HG02588 (cell line): Measurements from ENCODE around the gene CACTIN.
A peak's percentile ranks its signal among the peaks of the same experiment; 100 is the strongest.
"Not testable (repeated sequence)": the region's sequence is repeated elsewhere in the genome, so short reads cannot be mapped to it uniquely, and the experiment has no call there.

Experiments used
- ATAC-seq: cut with Tn5 transposase; IDR thresholded peaks from one replicate; pipeline ENCODE4 v1.9.1; 2021; ENCODE audit warnings: mild to moderate bottlenecking, moderate library complexity; ENCODE audit not compliant: unreplicated experiment

CACTIN gene

DNA sequence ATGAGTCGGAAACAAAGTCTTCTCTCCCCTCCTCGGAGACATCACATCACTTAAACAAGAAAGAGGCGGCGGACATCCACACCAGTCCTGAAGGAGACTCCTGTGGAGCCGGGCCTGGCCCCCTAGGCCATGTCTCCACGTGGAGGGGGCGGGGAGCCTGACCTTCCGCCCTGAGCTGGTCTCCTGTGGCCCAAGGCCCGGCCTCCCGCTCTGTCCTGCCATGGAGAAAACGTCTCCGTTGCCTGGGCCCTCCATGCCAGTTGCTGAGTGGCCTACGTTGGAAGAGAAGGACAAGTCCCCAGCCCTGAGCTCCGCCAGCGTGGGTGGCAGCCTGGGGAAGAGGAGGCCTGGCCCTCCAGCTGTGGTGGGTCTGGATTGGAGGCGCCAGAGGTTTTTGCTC lies 5.5 kb upstream of the CACTIN start:
- ATAC-seq: no peak

GRCh38 chr19:3631053-3631861 lies 4.7 kb upstream of the CACTIN start:
- ATAC-seq: no peak

DNA sequence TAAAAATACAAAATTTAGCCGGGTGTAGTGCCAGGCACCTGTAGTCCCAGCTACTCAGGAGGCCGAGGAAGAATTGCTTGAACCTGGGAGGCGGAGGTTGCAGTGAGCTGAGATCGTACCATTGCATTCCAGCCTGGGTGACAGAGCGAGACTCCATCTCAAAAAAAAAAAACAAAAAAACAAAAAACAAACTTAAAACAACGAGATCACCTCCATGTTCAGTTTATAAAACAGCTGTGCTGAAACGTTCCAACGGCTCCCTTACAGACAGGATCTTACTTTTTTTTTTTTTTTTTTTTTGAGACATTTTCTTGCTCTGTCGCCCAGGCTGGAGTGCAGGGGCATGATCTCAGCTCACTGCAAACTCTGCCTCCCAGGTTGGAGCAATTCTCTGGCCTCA lies 2.2 kb upstream of the CACTIN start:
- not testable (repeated sequence) for ATAC-seq

DNA sequence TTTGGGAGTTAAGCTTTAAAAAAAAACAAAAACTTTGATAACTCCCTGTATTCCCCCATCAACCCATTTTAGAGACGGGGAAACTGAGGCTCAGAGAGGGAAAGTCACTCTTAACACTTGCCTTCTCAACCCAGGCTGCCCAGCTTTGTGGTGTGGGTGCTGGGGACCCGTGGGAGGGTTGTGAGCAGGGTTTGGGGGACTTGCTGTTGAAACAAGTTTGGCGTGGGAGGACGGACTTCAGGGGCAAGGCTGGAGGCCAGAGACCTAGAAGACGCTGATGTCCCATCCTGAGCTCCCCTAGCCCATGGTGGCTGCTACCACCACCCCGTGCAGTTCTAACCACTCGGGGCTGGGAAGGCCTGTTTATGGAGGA lies 747 bp upstream of the CACTIN start:
- no peak for ATAC-seq

GRCh38 chr19:3625996-3626472 lies 556 bp downstream of the CACTIN start:
- peak; percentile 1 for ATAC-seq

DNA sequence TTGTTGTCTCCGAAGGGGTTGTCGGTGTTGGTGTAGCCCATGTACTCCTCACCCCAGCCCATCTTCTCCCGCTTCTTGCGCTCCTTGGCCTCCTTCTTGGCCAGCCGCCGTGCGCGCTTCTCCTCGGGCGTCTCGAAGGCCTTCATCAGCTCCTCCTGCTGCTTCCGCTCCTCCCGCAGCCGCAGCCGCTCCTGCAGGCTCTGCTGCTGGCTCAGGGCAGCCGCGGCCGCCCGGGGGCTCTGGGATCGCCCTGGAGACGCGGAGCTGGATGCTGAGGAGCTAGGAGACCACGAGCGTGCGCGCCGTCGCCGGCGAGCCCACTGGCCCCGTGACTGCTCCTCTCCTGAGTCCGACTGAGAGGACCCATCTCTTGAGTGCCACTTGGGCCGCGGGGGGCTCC lies 2.9 kb downstream of the CACTIN start:
- no peak for ATAC-seq

GRCh38 chr19:3622224-3622623 lies 4.4 kb downstream of the CACTIN start:
- no peak for ATAC-seq

GRCh38 chr19:3621689-3622088 lies 4.9 kb downstream of the CACTIN start:
- no peak for ATAC-seq

- no peak for ATAC-seq
Observed at GRCh38 chr19:3620817-3621547, 5.6 kb downstream of the CACTIN start.

DNA sequence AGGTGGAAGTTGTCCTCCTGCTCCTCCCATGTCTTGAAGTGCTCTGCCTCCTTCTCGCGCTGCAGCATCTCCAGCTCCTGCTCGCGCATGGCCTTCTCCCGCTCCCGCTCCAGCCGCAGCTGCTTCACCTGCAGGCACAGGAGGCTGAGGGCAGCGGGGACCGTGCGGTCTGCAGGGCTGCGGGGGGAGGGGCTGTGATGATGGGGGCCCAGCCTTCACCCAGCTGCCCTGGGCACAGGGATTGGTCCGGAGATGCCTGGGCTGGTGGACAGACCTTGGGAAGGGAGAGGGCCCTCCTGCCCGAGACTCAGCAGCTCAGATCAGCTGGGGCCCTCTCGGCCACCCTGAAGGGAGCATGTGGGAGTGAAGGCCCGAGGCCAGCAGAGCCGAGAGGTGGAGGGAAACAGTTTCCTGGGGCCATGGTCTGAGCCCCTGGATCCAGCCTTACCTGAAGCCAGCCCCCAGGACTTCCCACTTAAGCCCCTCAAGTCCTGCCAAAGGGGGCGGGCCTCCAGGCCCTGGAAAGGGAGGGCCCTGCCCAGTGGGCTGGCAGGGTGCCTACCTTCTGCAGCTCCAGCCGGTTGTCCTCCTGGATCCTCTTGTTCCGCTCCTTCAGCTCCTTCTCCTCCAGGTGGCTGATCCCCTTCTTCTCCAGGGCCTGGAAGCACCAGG lies 6.3 kb downstream of the CACTIN start:
- no peak for ATAC-seq

DNA sequence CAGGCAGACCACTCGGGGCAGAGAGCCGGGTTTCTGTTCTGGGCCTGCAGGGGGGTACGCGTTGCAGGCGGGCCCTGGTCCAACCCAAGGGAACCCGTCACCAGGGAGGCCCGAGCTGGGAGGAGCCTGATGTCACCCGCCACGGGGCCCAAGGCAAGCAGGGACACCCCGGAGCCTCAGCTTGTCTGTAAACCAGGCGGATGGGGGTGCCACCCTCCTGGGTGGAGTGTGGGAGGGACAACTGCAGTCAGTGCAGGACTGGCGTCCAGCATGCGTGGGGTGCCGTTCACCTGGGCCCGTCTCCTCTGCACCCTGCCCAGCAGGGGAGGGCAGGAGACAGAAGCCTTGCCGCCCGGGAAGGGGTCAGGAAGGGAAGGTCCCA lies 7.0 kb downstream of the CACTIN start:
- ATAC-seq: no peak

- ATAC-seq: no peak
Observed at GRCh38 chr19:3618811-3619630, 7.6 kb downstream of the CACTIN start.

DNA sequence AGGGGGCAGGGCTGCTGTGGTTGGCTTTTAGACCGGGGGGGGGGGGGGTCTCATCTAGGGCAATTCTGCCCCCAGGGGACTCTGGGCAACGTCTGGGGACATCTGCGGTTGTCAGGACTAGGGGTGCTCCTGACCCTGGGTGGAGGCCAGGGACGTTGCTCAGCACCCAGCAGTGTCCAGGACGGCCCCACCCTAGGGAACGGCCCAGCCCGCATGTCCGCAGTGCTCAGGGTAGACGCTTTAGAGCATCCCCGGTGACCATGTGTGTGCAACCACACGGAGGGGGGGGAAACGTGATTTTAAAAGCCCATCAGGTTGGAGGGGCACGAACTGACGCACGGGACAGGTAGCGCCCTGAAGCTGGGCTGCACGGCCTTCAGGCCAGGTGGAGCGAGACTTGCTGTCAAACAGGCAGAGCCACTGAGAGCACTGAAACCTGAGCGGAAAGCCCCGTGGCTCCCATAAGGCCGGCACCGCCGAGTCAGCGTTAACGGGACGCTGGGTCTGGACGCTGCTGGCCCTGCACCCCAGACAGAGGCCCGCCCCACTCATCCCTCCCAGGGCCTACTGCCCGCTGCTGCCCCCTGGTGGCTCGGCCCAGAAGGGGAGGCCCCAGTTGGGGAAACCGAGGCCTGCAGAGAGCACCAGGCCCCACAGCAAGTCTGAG lies 8.3 kb downstream of the CACTIN start:
- ATAC-seq: no peak

- no peak for ATAC-seq
Observed at GRCh38 chr19:3617463-3617862, 9.1 kb downstream of the CACTIN start.

- ATAC-seq: no peak
Observed at GRCh38 chr19:3615524-3616135, 11.0 kb downstream of the CACTIN start.

GRCh38 chr19:3614858-3615505 lies 11.6 kb downstream of the CACTIN start:
- no peak for ATAC-seq

GRCh38 chr19:3613818-3614661 lies 12.6 kb downstream of the CACTIN start:
- no peak for ATAC-seq

GRCh38 chr19:3612901-3613741 lies 13.5 kb downstream of the CACTIN start:
- no peak for ATAC-seq
